HG02970 (cell line): ENCODE measurements around the gene FREY1.

ENCODE experiments used
- ATAC-seq: cut with Tn5 transposase; IDR thresholded peaks from one replicate; pipeline ENCODE4 v1.9.1; 2021; ENCODE audit warnings: mild to moderate bottlenecking, moderate library complexity, moderate number of reproducible peaks; ENCODE audit not compliant: unreplicated experiment, low FRiP score

Gene FREY1

DNA sequence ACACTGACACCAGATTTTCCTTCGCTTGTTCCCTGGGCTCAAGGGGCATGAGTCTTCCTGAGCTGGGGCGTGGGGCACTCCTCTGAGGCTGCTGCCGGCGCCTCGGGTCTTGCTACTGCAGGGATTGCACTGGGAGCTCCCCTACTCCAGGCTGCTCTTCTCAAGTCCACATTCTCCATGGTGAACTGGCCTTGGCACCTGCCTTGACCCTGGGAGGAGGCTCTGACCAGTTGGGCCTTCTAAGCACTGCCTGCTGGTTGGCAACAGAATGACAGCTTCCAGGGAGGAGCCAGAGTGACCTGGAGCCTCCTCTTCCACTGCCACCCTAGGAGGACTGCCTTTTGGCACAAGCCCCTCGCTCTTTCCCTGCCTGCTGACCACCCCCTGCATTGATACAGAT, 9.5 kb downstream of the FREY1 start:
- ATAC-seq, result no peak

DNA sequence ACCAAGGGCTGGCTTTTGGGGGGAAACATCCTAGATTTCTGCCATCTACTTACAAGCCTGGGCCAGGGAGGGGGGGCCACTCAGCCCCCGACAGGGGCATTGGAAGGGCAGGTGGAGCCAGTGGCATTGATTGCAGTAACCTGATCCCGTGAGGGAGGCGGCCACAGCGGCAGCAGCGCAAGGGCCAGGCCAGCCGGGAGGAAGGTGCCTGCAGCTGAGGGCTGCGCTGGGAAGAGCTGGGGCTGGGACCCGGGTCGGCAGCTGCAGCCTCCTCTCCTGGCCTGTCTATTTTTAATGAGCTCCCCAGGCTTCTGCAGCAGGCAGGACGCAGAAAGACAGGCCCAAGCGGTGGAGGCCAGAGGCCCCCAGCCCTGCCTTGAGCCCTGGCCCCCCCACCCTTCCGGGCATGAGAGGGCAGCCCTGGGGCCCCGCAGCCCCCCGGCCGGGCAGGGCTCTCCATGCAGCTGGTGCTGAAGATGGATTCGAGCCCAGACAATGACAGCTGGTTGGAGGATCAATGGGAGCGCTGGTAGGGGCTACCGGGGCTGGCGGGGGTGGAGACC, 10.6 kb downstream of the FREY1 start:
- ATAC-seq, result no peak

DNA sequence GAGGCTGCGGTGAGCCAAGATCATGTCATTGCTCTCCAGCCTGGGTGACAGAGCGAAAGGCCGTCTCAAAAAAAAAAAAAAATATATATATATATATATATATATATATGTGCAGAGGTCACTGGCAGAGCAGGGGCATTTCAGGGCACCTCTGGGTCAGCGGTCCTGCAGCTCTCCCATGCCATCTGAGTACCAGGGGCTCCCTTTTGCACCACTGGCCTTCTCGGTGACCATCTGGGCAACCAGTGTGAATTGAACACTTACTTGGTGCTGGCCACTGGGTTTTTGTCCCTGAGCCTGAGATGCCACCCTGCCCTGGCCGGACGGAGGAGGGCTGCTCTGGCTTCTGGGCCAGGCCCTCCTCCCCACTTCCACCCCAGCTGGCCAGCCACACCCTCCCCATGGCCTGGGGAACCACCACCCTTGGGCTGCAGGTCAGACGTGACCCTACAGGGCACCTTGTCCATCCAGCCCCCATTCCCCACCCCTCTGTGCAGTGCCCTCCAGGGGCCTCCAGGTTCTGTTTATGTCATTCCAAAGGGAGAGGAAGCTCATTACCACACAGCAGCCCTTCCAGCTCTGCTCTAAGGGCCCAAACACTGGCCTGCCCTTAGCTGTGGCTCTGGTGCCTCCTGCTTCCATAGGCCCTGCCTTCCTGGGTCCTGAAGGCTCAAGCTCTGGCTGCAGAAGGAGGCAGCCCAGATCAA, 11.4 kb downstream of the FREY1 start:
- ATAC-seq, result no peak

DNA sequence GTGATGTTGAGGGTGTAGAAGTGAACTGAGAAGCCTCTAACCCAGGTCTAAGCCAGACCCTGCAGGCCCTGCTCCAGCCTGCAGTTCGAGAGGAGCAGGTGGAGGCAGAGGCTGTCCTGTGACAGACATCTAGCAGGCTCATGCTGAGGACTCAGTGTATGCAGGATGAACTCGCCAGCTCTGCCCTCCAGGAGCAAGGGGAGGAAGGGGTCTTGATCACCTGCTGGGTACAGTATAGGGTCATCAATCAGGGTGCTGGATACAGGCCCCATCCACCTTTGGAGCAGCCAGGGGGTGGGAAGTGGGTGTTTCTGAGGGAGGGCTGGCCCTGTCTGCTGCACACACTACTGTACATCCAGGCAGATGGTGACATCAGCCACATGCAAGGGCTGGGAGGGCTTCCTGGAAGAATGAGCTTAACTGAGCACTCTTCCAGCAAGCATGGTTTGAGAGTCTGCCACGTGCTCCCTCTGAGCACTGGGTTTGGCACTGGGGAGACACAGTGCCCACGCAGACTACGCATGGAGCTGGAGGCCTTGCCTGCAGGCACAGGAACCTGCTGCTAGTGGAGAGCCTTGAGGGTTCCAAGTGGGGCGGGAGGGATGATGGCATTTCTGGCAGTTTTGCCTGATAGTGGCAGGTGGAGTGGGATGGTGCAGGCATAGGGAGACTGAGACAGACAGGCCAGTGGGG, 12.4 kb downstream of the FREY1 start:
- ATAC-seq, result no peak

DNA sequence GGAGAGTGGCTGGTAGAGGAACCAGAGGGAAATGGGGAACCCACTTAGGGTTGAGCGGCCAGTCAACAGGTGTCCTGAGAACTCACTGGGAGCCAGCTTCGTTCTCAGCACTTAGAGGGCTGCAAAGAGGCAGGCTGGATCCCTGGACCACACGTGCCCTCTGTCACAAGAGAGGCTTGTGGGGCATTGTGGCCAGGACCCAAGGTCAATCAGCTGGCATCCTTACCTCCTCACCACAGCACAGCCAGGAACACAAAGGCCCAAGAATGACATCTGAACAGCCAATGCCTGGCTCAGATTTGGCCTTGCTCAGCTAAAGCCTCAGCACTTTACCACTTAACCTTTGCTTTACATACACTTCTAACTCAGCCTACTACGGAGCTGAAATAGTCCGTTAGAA, 14.2 kb downstream of the FREY1 start:
- no peak for ATAC-seq

DNA sequence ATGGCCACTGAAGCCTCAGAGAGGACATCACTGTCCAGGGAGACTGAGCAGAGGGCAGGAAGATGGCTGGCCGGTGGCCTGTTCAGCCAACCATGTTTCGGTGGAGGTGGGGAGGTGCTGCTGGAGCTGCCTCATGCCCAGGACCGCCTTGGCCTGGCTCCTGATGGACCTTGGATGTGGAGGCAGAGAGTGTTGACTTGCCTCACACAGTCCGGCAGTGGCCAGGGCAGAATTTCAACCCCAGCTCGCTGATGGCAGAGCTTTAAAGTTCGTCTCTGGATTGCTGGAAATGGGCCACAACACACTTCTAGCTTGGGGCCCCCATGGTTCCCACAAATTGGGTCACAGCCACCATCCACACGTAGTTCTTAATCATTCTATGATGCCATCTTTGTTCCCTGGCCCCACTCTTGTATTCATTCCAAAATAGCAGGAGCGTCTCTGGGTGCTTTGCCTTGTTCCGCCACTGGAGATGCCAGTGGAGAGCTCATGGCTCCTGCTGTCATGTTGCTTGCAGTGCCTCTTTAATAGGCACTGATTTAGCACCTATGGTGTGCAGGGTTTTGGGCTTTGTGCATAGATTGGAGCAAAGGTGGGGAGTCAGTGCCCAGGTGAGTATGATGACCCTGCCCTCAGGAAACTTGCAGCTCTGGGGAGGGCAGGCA, 16.1 kb downstream of the FREY1 start:
- no peak for ATAC-seq

DNA sequence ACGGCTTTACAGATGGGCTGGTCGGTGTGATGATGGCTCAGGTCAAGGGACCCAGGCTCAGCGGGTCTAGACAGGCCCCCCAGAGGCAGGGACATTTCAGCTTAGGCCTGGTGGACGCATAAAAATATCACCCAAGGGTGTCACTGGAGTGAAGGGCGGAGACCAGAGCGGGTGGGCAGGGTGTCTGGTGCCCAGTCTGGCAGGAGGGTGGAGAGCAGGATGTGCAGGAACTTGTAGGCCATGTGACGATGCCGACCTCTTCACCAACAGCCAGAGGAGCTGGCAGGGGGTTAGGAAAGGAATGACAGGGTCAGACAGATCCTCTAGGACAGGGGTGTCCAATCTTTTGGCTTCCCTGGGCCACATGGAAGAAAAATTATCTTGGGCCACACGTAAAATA, 17.1 kb downstream of the FREY1 start:
- no peak for ATAC-seq

DNA sequence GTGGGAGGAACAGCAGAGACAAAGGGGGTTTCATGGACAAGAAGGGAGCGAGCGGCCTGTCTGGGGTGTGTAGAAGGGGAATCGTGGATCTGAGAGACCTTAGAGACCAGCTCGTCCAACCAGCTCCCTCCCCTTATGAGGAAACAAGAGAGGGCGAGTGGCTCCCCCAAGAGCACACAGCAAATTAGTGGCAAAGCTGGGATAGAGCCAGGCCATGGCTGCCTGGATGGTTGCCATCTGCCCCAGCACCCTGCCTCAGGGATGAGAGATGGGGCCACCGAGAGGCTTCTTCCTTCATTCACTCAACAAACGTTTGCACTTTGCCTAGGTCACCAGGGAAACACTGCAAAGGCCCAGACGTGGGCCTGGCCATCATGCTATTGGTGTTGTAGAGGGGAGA, 17.5 kb downstream of the FREY1 start:
- ATAC-seq, result no peak

DNA sequence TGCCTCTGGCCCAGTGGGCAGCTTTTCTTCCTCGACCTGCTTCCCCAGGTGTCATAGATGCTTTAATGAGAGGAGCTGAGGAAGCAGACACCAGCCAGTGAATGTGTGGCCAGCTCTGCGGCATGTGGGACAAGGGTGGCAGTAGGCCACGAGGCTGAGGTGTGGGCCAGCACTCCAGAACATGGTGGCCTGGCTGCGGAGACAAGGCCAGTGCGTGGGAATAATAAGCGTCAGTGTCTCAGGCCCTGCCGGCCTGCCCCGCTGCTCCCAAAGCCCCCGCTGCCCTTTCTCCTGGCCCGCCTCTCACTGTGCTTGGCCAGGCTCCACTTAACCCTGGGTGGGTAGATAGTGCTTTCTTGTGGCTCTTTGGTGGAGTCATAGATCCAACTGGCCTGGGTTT, 19.5 kb downstream of the FREY1 start:
- no peak for ATAC-seq

DNA sequence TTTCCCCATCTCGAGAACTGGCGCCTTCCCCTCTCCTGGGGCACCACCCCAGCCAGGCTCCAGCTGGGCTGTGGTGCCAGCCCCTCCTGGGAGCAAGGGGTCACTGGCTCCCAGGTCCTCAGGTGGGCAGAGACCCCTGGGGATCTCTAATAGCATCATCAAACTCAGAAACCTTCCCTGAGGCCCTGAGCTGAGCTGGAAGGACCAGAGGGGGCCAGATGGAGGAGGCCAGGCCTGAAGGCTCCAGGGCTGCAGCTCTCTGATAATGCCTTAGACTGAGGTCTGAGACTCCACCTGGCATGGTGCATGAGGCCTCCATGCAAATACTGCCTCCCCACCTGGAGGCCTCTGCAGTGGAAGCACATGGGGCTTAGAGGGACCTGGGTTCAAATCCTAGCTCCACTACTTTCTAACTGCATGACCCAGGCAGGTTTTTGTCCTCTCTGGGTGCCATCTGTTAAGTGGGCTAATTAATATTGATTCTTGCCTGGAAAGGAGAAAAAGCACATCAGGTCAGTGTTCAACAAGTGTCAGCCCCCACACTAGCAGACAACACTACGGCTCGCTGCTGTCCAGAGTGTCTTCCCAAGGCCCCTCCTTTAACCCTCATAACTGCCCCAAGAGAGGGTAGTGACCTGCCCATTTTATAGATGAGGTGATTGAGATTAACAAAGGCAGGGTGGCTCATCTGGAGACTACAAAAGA, 20.1 kb downstream of the FREY1 start:
- ATAC-seq, result no peak

DNA sequence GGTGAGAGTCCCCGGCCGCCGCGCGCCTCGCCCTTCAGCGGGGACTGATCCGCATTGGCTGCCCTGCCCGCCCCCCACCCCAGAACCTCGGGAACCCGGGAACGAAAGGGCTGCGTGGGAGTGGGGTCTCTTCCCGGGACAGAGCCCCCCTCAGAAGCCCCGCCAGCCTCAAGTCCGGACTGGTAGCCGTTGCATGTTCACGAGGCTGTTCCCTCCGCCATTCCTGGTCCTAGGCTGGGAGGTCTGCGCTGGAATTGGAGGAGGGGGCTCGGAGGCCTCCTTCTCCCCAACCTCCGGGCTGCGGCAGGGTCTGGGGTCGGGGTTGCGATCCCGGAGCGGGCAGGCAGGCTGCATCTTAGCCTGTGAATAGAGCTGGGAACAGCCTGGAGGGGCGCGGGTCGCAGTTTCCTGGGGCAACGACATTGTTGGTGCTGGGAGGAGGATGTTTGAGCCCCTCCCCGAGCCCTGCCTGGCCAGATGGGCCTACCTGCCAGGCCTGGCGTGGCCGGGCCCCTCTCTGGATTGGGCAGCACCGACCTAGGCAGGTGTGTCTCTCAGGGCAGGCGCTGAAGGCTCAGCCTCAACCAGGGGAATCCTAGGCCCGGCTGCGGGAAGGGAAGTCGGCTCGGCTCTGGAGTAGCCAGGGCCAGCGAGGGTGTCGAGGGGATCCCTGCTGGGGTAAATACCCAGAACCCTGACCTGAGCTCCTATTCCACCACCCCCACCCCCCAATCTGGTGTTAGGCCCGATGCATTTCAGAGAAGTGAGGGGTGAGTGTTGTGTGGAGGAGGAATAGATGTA, 20.9 kb downstream of the FREY1 start:
- no peak for ATAC-seq

DNA sequence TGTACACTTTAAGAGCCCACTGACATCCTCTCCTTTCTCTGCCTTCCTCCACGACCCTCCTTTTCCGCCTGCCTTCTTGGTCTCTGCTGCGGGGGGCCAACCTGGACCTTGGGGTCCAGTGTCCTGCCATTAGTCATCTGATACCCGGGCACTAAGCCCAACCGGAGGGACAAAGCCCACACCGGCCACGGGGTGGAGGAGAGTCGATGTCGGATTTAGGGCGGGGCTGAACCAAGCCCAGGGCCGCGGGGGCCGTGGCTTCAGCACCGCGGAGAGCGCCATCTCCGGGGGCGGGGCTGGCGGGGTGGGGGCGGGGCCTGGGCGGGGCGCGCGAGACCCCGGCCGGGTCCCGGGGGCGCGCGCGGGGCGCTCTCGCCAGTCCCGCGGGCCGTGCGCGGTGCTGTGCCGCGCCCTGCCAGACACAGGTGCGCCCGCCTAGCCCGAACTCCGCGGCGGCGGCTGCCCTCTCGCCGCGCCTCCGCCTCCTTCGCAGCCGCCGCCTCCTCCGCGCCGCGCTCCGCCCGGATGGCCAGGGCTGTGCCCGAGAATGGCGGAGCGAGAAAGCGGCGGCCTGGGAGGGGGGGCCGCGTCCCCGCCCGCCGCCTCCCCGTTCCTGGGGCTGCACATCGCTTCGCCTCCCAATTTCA, 21.7 kb downstream of the FREY1 start, which contains the start of gene MAPK8IP1:
TSS of gene MAPK8IP1 (plus strand) at position 378 of the 647 bp plus-strand sequence. CDS start at position 548, 170 bp downstream.
- no peak for ATAC-seq

DNA sequence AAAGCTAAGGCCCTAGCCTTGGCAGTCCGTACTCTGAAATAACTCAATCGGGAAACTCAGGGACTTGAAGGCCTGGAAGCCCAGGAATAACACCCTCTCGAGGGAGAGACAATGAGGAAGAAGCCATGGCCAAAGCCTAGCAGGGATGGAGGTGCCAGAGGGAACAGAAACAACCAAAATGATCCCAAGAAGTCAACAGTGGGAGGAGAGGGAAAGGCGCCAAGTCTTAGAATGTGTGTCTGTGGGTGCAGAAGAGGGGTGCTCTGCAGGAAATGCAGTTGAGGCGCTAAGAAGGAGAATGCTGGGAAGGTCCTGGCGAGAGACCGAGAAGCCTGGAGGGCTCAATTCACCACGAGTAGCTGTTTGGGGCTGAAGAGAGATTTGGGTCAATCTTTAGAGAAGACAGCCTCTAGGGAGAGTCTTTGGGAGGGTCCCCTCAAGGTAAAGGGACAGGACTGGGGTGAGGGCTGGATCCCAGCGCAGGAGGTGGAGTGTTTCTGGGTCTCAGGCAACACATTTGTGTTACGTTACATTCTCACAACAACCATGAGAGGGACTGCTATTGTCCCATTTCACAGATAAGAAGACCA, 22.4 kb downstream of the FREY1 start:
- ATAC-seq, result no peak

DNA sequence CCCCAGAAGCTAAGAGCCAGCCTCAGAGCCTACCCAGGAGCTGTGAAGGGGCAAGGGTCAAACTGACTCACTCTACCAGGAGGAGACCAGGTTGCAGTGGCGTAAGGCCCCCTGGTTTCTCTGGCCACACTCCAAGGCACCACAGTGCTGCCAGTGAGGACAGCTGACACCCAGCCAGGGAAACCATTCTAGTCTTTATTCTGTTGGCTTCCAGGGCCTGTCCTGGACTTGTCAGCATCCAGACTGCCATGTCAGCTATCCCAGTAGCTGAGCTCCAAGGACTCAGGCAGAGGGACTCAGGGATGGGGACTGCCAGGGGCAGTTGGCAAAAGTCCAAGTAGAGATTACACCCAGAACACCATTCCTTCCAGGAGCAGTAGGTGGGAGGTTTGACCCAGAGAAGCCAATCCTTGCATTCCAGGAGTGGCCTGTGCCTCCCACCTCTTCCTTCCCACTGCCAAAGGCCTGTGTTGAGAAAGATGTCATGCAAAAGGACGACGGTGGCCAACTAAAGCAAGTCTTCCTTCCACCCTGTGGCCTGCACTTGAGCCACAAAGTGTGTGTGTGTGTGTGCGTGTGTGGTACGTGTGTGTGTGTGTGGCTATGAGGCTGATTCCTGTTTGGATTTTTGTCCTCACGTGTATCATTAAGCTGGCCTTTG, 25.2 kb downstream of the FREY1 start:
- no peak for ATAC-seq

DNA sequence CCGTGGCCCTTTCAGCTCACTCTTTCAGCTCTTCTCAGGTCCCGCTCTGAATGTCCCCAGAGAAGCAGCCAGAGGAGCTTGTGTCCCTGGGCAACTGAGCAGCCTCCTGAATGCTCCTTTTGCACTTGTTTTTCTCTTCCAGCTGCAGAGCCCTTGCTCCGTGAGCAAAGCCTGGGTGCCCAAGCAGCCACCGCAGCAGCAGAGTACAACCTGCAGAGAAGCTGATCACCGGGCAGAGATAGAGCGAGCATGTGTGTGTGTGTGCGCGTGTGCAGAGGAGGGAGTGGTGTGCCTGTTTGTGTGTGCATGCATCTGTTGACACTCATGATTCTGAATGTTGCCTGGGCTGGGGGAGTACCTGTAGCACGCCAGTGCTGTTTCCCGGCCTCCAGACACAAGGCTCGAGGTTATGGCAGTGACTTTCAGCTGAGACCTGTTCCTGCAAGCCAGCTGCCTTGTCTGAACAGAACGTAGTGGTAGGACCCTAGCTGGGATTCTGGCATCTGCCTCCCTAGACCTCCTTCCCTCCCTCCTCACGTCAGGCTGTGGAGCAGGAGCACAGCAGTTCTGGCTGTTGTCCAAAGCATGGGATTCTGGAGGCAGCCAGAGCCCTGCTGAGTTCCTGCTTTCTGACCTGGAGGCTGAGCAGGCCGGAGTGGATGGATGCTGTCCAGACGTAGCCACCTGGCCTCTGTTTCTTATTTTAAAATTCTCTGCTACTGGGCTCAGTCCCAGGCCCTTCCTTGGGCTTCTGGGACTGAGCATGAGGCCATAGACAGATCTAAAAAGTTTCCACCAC, 26.1 kb downstream of the FREY1 start:
- no peak for ATAC-seq

DNA sequence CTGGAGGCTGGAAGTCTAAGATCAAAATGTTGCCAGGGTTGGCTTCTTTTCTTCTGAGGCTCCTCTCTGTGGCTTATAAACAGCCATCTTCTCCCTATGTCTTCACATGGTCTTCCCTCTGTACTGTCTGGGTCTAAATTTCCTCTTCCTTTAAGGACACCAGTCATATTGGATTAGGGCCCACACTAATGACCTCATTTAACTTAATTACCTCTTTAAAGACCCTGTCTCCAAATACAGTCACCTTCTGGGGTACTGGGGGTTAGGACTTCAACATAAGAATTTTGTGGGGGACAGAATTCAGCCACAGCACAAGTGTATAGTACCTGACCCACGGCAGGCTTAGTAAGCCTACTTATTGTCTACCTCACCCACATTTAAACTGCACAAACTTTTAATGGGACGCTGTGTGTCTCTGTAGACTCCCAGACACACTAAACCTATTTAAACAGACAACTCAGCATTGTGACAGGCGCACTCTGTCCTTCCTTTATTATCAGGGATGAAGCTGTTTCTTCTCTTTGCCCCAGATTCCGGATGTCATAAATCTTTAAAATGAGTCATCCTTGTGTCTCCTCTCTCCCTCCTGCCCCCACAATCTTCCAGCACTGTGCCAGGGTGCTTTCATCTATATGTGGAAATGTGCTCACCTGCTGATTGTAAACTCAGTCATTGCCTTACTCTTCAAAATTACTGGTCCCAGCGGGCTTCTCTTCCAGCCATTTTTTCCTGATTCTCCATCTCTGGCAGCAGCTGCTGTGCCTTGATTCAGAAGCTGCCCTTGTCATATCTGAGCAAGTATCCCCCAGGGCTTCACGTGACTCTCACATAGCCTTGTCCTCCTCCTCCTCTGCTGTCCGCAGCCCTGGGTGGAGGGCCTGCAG, 27.0 kb downstream of the FREY1 start:
- ATAC-seq, result no peak

DNA sequence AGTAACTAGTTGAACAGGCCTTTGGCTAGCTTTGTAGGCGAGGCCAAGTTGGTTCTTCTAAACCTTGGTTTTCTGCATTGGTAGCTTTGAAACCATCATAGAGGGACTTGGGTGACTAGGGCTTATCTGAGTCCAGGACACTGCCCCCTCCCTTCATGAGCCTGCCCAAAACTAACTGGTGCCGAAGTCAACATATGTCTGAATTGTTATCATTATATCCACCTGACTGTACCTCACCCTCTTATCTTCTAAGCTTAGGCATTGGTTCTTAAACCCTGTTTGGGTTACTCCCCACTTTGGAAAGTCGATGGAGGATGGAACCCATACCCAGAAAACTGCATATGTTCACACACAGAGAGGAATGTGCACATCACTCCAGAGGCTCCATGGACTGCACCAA, 29.2 kb downstream of the FREY1 start:
- no peak for ATAC-seq
